Liver (tissue), 9 donors: ENCODE results near the gene STARD9. TPM values are rescaled to one million over a fixed set of nuclear protein-coding genes. Genes with fewer than 3 reads are reported as not detected.
A peak's percentile ranks its signal among the peaks of the same experiment; 100 is the strongest.

ENCODE experiments used
- DNase-seq: peaks from one replicate; pipeline ENCODE4 v3.0.0-alpha.2; 2017; ENCODE audit warnings: low spot score
- H3K27ac ChIP-seq, 2 donors: one replicate each; pipeline ENCODE4 v1.7.0; 2013; ENCODE audit warnings: inconsistent platforms in 2 of 2, low read length in 2 of 2, control low read depth in 1 of 2, low read depth in 1 of 2, mild to moderate bottlenecking in 1 of 2
- H3K27me3 ChIP-seq, 4 donors: one replicate each; pipeline versions ENCODE4 v1.6.1 to v1.7.0; 2013; ENCODE audit warnings: low read length in 3 of 4, inconsistent platforms in 1 of 4, mild to moderate bottlenecking in 1 of 4, moderate library complexity in 1 of 4; ENCODE audit not compliant: control insufficient read depth in 4 of 4, insufficient read depth in 4 of 4
- H3K36me3 ChIP-seq, 4 donors: one replicate each; pipeline versions ENCODE4 v1.6.1 to v1.7.0; 2013; ENCODE audit warnings: low read length in 3 of 4, mild to moderate bottlenecking in 3 of 4, low read depth in 1 of 4, moderate library complexity in 1 of 4; ENCODE audit not compliant: control insufficient read depth in 4 of 4, insufficient read depth in 3 of 4
- H3K4me1 ChIP-seq, 4 donors: one replicate each; pipeline versions ENCODE4 v1.6.1 to v1.7.0; 2013; ENCODE audit warnings: low read length in 3 of 4, mild to moderate bottlenecking in 3 of 4, moderate library complexity in 1 of 4; ENCODE audit not compliant: control insufficient read depth in 4 of 4, insufficient read depth in 4 of 4
- H3K4me3 ChIP-seq, 3 donors: one replicate each; pipeline versions ENCODE4 v1.6.1 to v1.7.0; 2013; ENCODE audit warnings: low read length in 3 of 3, control low read depth in 1 of 3, low read depth in 1 of 3, mild to moderate bottlenecking in 1 of 3
- H3K9ac ChIP-seq, 2 donors: one replicate each; pipeline ENCODE4 v1.7.0; 2013; ENCODE audit warnings: low read length in 2 of 2, mild to moderate bottlenecking in 2 of 2, moderate library complexity in 2 of 2, control low read depth in 1 of 2, low read depth in 1 of 2
- H3K9me3 ChIP-seq, 4 donors: one replicate each; pipeline versions ENCODE4 v1.6.1 to v1.7.0; 2013; ENCODE audit warnings: low read length in 3 of 4; ENCODE audit not compliant: control insufficient read depth in 4 of 4
- ATF3 ChIP-seq: IDR thresholded peaks from 2 replicates; pipeline ENCODE4 v1.6.1; 2016; ENCODE audit warnings: antibody characterized with exemption
- CTCF ChIP-seq: fragments of 150-350 bp; IDR thresholded peaks from 2 replicates; pipeline ENCODE4 v1.5.1; 2017; ENCODE audit warnings: improper control_type of control experiment, low read depth, low read length; ENCODE audit not compliant: missing input control
- EGR1 ChIP-seq, 2 donors: IDR thresholded peaks; 2 replicates each; pipeline ENCODE4 v1.6.1; 2016 to 2018; ENCODE audit warnings: antibody characterized with exemption in 2 of 2, low read depth in 2 of 2
- FOXA1 ChIP-seq: IDR thresholded peaks from 2 replicates; pipeline ENCODE4 v1.6.1; 2016; ENCODE audit warnings: antibody characterized with exemption
- FOXA2 ChIP-seq: IDR thresholded peaks from 2 replicates; pipeline ENCODE4 v1.6.1; 2016; ENCODE audit warnings: antibody characterized with exemption
- GABPA ChIP-seq, 2 donors: IDR thresholded peaks in 1 of 2; conservative IDR thresholded peaks in 1 of 2; 2 replicates each; pipeline ENCODE4 v1.6.1; 2016; ENCODE audit warnings: antibody characterized with exemption in 2 of 2, mild to moderate bottlenecking in 1 of 2, moderate library complexity in 1 of 2
- HNF4A ChIP-seq, 2 donors: conservative IDR thresholded peaks; 2 replicates each; pipeline ENCODE4 v1.6.1; 2016; ENCODE audit warnings: antibody characterized with exemption in 2 of 2, mild to moderate bottlenecking in 2 of 2
- HNF4G ChIP-seq: IDR thresholded peaks from 2 replicates; pipeline ENCODE4 v1.6.1; 2016; ENCODE audit warnings: antibody characterized with exemption
- JUND ChIP-seq, 2 donors: IDR thresholded peaks; 2 replicates each; pipeline ENCODE4 v1.6.1; 2016; ENCODE audit warnings: antibody characterized with exemption in 2 of 2
- MAX ChIP-seq: IDR thresholded peaks from 2 replicates; pipeline ENCODE4 v1.6.1; 2016; ENCODE audit warnings: antibody characterized with exemption
- NR2F2 ChIP-seq: IDR thresholded peaks from 2 replicates; pipeline ENCODE4 v1.6.1; 2016; ENCODE audit warnings: antibody characterized with exemption
- REST ChIP-seq: IDR thresholded peaks from 2 replicates; pipeline ENCODE4 v1.6.1; 2016; ENCODE audit warnings: antibody characterized with exemption, mild to moderate bottlenecking
- RXRA ChIP-seq, 2 donors: IDR thresholded peaks; 2 replicates each; pipeline ENCODE4 v1.6.1; 2017 to 2018; ENCODE audit warnings: antibody characterized with exemption in 2 of 2, mild to moderate bottlenecking in 1 of 2
- SP1 ChIP-seq: IDR thresholded peaks from 2 replicates; pipeline ENCODE4 v1.6.1; 2018; ENCODE audit warnings: antibody characterized with exemption, mild to moderate bottlenecking
- TAF1 ChIP-seq: conservative IDR thresholded peaks from 2 replicates; pipeline ENCODE4 v1.6.1; 2016; ENCODE audit warnings: antibody characterized with exemption, mild to moderate bottlenecking
- ZBTB33 ChIP-seq: IDR thresholded peaks from 2 replicates; pipeline ENCODE4 v1.6.1; 2016; ENCODE audit warnings: antibody characterized with exemption
- WGBS: extraction: QIAGEN DNeasy Blood & Tissue Kit; methylation state at CpG from one replicate; pipeline ENCODE4 v1.1.7; 2013; 5-methylcytosine and 5-hydroxymethylcytosine counted together
- polyA plus RNA-seq, 2 donors: library from polyadenylated mRNA; stranded (reverse) in 1 of 2; unstranded in 1 of 2; fragments of 200-250 nt in 1 of 2; fragments of >200 nt in 1 of 2; fragmentation: Nextera tagmentation in 1 of 2; extraction: Ambion mirVana in 1 of 2; gene quantifications; one replicate each; pipeline versions ENCODE4 v1.2.1 to v1.2.3, GENCODE V29; 2013 to 2015
- total RNA-seq, 2 donors: library from RNA; depleted of rRNA; stranded (reverse); fragments of >200 nt; gene quantifications; one replicate each; pipeline ENCODE4 v1.2.3, GENCODE V29; 2014
- donor health status: healthy.
- donor health status: healthy.
- donor health status: healthy.
- donor health status: healthy.
- donor health status: healthy.

Gene STARD9
- total and polyA plus RNA-seq, 4 donors = 0.26 to 3.9 (median 0.54) TPM

- Histone ChIP-seq H3K4me3 (peak overlapping the region in 2 of 3 donors; percentile 93 to 97), H3K4me1 (peaks cover 3 to 21% (median 16%) of the 10 kb centered on the region in 4 donors), H3K9me3 (no peaks in the 10 kb centered on the region), H3K27me3 (no peaks in the 10 kb centered on the region), H3K36me3 (peaks cover 8 to 43% (median 29%) of the 10 kb centered on the region in 4 donors), H3K27ac (no peak overlapping the region), H3K9ac (peak overlapping the region; percentile 43 to 72)
- TF ChIP-seq SP1 (no peak), CTCF (no peak), TAF1 (no peak), RXRA (IDR thresholded peaks at IDR 0.05) (no peak), NR2F2 (no peak), HNF4A (conservative IDR thresholded peaks at IDR 0.05) (no peak), REST (no peak), ZBTB33 (no peak), EGR1 (IDR thresholded peaks at IDR 0.05; ENCODE audit: low read depth in 2 of 2) (no peak), JUND (IDR thresholded peaks at IDR 0.05) (no peak), FOXA2 (no peak), ATF3 (no peak)
- DNase-seq = no peak
- WGBS = 93% methylated on average over 19 of the region's 19 CpGs
Measured at GRCh38 chr15:42735382-42736165, 160.2 kb downstream of the STARD9 start.

- peaks cover 5 to 35% (median 23%) of the 10 kb centered on the region in 4 donors for H3K36me3 ChIP-seq
- WGBS = 2% methylated on average over 55 of the region's 55 CpGs
- no peak for TF ChIP-seq CTCF
- TF ChIP-seq TAF1 = no peak
- TF ChIP-seq MAX = no peak
- TF ChIP-seq SP1 = no peak
- TF ChIP-seq NR2F2 = no peak
- TF ChIP-seq GABPA (IDR thresholded peaks at IDR 0.05 in 1 of 2, conservative IDR thresholded peaks at IDR 0.05 in 1 of 2) = no peak
- no peak for TF ChIP-seq RXRA (IDR thresholded peaks at IDR 0.05)
- no peak for TF ChIP-seq EGR1 (IDR thresholded peaks at IDR 0.05; ENCODE audit: low read depth in 2 of 2)
- no peak for TF ChIP-seq ZBTB33
- no peak for TF ChIP-seq FOXA1
- no peak for TF ChIP-seq ATF3
- no peak for TF ChIP-seq HNF4G
- H3K27ac ChIP-seq = peak overlapping the region; percentile 28 to 67
- H3K4me3 ChIP-seq = peak overlapping the region; percentile 84 to 97 (median 93)
- peaks cover 3 to 21% (median 16%) of the 10 kb centered on the region in 4 donors for H3K4me1 ChIP-seq
- DNase-seq = no peak
- peak overlapping the region; percentile 43 to 72 for H3K9ac ChIP-seq
- H3K9me3 ChIP-seq = no peaks in the 10 kb centered on the region
- no peaks in the 10 kb centered on the region for H3K27me3 ChIP-seq
Measured at GRCh38 chr15:42736178-42736792, 160.9 kb downstream of the STARD9 start.
